ENCODE measurements around the gene SPAG4. TPM values are rescaled to one million over a fixed set of nuclear protein-coding genes. Genes with fewer than 3 reads are reported as not detected.

The SPAG4 gene
- total RNA-seq, 4 donors from 2014 or later, result 1.3 to 5.7 (median 2.6) TPM

DNA sequence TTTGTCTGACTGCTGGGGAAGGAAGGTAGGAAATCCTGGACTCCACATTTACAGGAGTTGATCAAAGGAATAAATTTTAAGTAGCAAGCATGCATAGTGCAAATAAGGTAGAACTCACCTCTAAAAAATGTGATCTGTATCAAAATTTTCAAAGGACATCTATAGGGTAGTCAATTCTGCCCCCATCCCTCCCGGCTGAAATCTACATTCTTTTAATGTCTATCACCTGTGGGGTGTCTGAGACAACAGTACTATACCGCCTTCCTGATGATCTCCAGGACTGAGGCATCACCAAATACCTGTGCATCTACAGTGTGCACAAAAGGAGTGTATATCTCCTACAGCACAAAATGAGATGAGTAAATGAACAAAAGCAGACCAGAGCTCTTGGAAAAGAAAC lies 29.2 kb downstream of the SPAG4 start:
- DNase-seq (ENCODE audit: low spot score in 2 of 2), result no peak
- Histone ChIP-seq H3K36me3 (no peaks in the 10 kb centered on the region), H3K27ac (no peak overlapping the region), H3K4me1 (peaks cover 0 to 14% (median 7%) of the 10 kb centered on the region in 4 donors), H3K9me3 (no peaks in the 10 kb centered on the region), H3K27me3 (no peaks in the 10 kb centered on the region), H3K4me3 (no peak overlapping the region)
- 88 to 90% methylated on average over 2 of the region's 2 CpGs for WGBS, 2 donors
- TF ChIP-seq POLR2A (IDR thresholded peaks at IDR 0.05) (no peak), EP300 (IDR thresholded peaks at IDR 0.05) (no peak), CTCF (IDR thresholded peaks at IDR 0.05) (no peak)

DNA sequence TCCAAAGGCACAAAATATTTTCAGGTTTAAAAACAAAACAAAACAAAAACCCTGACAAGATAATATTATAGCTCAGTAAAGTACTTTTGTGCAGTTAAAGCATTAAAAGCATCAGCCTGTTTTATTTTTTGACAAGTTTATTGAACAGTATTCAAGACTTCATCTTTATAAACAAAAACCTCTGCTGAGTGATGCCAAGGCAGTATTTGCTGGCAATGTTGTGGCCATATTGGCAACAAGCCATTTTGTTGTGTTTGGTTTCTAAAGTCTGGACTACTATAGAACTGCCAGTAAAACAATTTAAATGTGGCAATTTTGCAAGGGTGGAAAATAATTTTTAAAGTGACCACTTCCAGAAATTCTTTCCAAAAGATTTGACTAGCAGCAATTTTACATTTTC lies 33.2 kb downstream of the SPAG4 start:
- H3K27me3 ChIP-seq, result no peaks in the 10 kb centered on the region
- no peaks in the 10 kb centered on the region for H3K9me3 ChIP-seq
- DNase-seq (ENCODE audit: low spot score in 2 of 2), result no peak
- no peak overlapping the region for H3K27ac ChIP-seq
- H3K4me3 ChIP-seq, result no peak overlapping the region
- TF ChIP-seq CTCF (IDR thresholded peaks at IDR 0.05), result no peak
- peaks cover 0 to 46% (median 7%) of the 10 kb centered on the region in 4 donors for H3K4me1 ChIP-seq
- peaks cover 0 to 16% (median under 1%) of the 10 kb centered on the region in 3 donors for H3K36me3 ChIP-seq

GRCh38 chr20:35650632-35651031 lies 35.0 kb downstream of the SPAG4 start:
- DNase-seq (ENCODE audit: low spot score in 2 of 2), result no peak
- 61 to 70% methylated on average over 3 of the region's 3 CpGs for WGBS, 2 donors
- Histone ChIP-seq H3K36me3 (peaks cover 0 to 31% (median 15%) of the 10 kb centered on the region in 3 donors), H3K9me3 (no peaks in the 10 kb centered on the region), H3K4me3 (no peak overlapping the region), H3K27me3 (no peaks in the 10 kb centered on the region), H3K4me1 (peaks cover 0 to 47% (median 7%) of the 10 kb centered on the region in 4 donors), H3K27ac (no peak overlapping the region)
- TF ChIP-seq POLR2A (IDR thresholded peaks at IDR 0.05) (no peak), CTCF (IDR thresholded peaks at IDR 0.05) (no peak), EP300 (IDR thresholded peaks at IDR 0.05) (no peak)

- H3K36me3 ChIP-seq, result peaks cover 0 to 31% (median 15%) of the 10 kb centered on the region in 3 donors
- no peak overlapping the region for H3K4me3 ChIP-seq
- TF ChIP-seq CTCF (IDR thresholded peaks at IDR 0.05), result no peak
- no peak for TF ChIP-seq EP300 (IDR thresholded peaks at IDR 0.05)
- TF ChIP-seq POLR2A (IDR thresholded peaks at IDR 0.05), result no peak
- H3K27me3 ChIP-seq, result no peaks in the 10 kb centered on the region
- DNase-seq (ENCODE audit: low spot score in 2 of 2), result no peak
- H3K4me1 ChIP-seq, result peaks cover 0 to 60% (median 9%) of the 10 kb centered on the region in 4 donors
- no peak overlapping the region for H3K27ac ChIP-seq
- H3K9me3 ChIP-seq, result no peaks in the 10 kb centered on the region
Observed at GRCh38 chr20:35651958-35652357, 36.3 kb downstream of the SPAG4 start.

DNA sequence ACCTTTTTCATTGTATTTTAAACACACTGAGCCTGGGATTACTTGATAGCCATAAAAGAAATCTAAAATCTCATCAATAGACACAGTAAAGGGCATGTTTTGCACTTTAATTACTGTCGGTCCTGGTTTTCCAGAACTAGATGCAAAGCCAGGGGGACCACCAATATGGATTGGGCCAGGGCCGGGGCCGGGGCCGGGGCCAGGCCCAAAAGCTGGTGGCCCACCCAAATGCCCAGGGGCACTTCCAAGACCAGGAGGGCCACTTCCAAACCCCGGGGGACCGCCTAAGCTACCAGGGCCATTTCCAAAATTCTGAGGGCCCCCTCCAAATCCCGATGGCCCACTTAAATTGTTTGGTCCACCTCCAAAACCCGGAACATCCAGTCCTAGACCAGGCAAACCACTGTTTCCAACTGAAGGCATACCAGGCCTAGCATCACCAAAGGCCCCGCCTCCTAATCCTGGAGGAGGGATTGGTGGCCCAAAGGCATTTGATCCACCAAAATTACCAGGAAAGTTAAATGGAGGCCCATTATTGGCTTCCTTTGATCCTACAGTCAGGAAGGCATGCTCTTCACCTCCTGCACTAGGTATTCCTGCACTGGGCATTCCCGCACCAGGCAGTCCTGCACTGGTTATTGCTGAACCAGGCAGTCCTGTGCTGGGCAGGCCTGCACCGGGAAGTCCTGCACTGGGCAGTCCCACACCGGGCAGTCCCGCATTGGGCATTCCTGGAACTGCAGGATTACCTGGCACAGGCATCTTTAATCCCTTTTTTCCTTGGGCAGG lies 37.2 kb downstream of the SPAG4 start:
- TF ChIP-seq POLR2A (IDR thresholded peaks at IDR 0.05) (no peak), EP300 (IDR thresholded peaks at IDR 0.05) (no peak), CTCF (IDR thresholded peaks at IDR 0.05) (no peak)
- H3K4me1 ChIP-seq, result peaks cover 0 to 69% (median 13%) of the 10 kb centered on the region in 4 donors
- H3K36me3 ChIP-seq, result peaks cover 0 to 31% (median 15%) of the 10 kb centered on the region in 3 donors
- no peak for DNase-seq (ENCODE audit: low spot score in 2 of 2)
- H3K9me3 ChIP-seq, result no peaks in the 10 kb centered on the region
- H3K27ac ChIP-seq, result no peak overlapping the region
- no peak overlapping the region for H3K4me3 ChIP-seq
- H3K27me3 ChIP-seq, result no peaks in the 10 kb centered on the region
- WGBS, 2 donors, result 92 to 98% methylated on average over 11 to 13 of the region's 13 CpGs
